ENCODE data around the gene EPX.

The EPX gene

DNA sequence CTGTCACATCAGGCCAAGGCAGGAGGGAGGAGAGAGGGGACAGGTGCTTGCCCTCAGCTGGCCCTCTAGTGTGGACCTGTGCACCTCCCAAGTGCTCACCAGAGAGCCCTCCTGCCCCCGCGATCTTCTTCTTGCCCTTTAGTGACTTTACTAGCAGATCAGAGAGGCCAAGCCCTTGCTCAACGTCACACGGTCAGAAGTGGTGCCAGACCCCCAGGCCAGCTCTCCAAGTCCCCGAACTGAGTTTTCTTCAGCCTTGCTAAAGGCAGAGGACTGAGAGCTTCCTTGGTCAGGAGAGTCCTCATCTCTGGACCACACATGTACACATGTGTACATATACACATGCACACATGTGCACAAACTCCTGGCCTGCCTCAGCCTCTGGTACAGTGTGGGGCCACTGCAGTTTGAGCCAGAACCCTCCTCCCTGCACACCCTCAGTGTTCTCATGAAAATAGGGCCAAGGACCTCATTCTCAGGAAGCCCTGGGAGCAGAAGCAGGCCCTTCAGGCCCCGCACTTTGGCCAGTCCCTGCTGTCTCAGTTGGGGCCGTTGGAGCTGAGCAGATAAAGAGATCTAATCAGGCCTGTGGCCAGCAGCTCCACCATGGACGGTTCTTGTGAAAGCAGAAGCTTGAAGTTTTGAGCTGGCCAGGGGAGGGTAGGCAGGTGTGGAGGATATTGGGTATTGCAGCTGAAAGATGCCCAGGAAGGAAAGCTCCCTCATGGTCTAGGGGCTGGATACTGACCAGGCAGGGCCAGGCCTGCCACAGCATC, 7.4 kb upstream of the EPX start:
- DNase-seq (ENCODE audit: low read depth) = no peak

GRCh38 chr17:58186591-58186990, 5.9 kb upstream of the EPX start:
- DNase-seq (ENCODE audit: low read depth) = no peak

DNA sequence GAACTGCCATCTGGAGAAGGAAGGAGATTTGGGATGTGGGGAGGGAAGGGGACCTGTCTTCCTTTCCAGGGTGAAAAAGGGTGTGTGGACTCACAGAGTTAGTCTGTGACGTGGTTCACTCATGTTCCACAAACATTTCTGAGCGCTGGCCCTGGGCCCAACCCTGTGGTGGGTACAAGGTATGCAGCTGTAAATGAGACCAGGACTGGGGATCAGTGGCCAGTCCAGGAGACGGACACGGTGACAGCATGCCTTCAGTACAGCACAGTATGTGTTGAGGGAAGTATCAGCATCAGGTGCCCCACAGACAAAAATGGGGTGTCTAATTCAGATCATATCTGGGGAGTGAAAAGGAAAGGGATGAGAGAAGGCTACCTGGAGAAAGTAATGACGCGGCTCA, 5.5 kb upstream of the EPX start:
- DNase-seq (ENCODE audit: low read depth) = no peak

GRCh38 chr17:58187675-58188074, 4.9 kb upstream of the EPX start:
- DNase-seq (ENCODE audit: low read depth) = no peak

DNA sequence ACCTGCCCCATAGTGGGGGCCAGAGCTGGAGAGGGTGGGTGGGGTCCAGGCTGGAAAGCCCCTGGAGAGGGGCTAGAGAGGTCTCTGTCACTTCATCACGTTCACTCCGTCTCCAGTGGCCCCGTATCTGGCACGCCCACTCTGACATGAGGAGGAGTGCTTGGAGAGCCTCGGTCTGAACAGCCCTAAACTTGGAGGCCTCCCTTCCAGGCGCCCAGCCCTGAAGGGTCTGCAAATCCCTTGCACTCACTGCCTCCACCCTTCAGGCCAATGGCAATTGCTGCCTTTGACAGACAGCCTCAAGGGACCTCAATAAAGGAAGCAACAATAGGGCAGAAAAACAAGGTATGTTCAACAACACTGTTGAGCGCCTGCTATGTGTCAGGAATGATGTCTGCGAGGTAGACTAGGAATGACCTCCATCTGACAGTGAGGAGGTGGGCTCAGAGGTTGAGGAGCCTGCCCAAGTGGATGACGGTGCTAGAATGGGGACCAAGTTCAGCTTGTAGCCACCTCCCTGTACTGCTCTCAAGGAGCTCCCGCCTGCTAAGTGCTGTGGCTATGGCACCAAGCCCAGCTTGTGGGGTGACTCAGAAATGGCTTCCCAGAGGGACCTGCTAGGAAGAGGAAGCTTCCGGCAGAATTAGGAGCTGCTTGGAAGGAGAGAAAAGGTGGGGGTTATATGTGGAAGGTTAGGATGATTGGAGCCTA, 2.9 kb upstream of the EPX start:
- DNase-seq (ENCODE audit: low read depth) = peak; percentile 49

- DNase-seq (ENCODE audit: low read depth) = no peak
Observed at GRCh38 chr17:58191241-58191896, 1.2 kb upstream of the EPX start.

DNA sequence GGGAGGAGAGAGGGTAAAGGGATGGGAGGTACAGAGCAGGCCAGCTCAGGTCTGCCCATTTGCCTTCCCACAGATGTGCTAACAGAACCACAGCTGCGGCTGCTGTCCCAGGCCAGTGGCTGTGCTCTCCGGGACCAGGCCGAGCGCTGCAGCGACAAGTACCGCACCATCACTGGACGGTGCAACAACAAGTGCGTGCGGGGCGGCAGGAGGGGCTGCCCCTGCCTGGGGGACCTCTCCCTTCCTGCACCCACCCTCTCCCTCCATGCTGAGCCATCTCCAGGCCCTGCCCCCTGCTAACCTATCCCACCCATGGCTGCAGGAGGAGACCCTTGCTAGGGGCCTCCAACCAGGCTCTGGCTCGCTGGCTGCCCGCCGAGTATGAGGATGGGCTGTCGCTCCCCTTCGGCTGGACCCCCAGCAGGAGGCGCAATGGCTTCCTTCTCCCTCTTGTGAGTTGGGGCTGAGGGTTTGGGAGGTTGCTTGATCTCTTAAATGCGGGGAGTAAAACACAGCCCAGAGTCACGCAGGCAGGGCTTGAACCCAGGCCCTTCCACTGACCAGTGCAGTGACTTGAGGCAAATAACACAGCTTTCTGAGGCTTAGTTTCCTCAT, 1.2 kb downstream of the EPX start:
- DNase-seq (ENCODE audit: low read depth) = no peak

- DNase-seq (ENCODE audit: low read depth) = no peak
Observed at GRCh38 chr17:58195518-58196123, 3.1 kb downstream of the EPX start.

- DNase-seq (ENCODE audit: low read depth) = no peak
Observed at GRCh38 chr17:58196610-58197009, 4.1 kb downstream of the EPX start.

- no peak for DNase-seq (ENCODE audit: low read depth)
Observed at GRCh38 chr17:58200024-58200633, 7.6 kb downstream of the EPX start.

GRCh38 chr17:58202859-58203258, 10.3 kb downstream of the EPX start:
- no peak for DNase-seq (ENCODE audit: low read depth)

DNA sequence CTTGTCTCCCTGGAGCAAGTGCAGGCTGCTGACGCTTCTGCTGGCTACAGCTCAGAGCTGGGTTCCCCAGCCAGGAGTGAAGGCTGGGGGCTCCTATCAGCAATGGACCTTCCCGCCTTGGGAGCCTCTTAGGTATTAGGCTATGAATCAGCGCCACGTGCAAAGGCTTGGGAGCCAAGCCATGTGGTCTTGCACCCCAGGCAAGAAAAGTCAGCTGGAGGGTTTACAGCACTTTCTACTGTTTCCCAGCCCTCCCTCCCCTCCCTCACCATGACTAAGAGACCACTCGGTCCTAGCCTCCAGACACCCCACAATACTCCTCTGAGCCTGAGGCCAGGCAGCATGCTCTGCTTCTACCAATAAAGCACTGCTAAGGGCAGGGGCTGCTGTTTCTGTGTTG, 12.3 kb downstream of the EPX start:
- no peak for DNase-seq (ENCODE audit: low read depth)

DNA sequence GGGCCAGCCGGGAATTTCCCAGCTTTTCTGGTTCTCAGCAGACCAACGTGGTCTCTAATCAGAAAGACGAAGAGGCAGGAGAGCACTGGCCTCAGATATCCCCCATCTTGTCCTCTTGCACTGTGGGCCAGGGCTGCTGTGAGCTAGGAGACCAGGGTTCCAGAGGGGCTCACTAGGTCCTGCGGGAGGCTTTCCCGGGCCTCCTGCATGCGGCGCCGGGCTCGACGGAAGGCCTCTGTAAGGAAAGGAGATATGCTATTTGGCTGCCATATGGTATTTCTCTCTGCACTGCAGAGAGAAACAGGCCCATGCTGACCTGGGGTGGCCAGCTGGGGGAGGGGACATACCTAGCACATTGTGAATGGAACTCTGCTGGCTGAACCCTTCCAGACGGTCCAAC, 13.4 kb downstream of the EPX start:
- no peak for DNase-seq (ENCODE audit: low read depth)

- DNase-seq (ENCODE audit: low read depth) = no peak
Observed at GRCh38 chr17:58207451-58207850, 14.9 kb downstream of the EPX start.

GRCh38 chr17:58208344-58208743, 15.8 kb downstream of the EPX start:
- no peak for DNase-seq (ENCODE audit: low read depth)

- DNase-seq (ENCODE audit: low read depth) = no peak
Observed at GRCh38 chr17:58210922-58211321, 18.4 kb downstream of the EPX start.

GRCh38 chr17:58215685-58216084, 23.2 kb downstream of the EPX start:
- DNase-seq (ENCODE audit: low read depth) = no peak

DNA sequence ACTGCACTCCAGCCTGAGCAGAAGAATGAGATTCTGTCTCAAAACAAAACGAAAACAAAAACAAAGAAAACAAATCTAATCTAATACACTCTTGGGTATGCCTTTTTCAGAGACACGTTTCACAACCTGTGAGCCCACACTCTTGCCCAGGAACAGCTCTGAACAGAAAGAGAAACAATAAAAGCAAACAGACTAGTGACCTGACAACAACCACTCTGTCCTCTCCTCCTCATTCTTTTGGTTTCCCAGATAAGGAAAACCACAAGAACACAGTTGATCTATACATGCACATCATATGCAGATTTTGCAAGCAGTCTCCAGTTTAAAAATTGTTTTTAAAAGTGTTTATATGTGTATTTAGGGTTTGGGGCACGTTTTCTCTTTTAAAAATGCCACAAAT, 25.2 kb downstream of the EPX start:
- DNase-seq (ENCODE audit: low read depth) = no peak

DNA sequence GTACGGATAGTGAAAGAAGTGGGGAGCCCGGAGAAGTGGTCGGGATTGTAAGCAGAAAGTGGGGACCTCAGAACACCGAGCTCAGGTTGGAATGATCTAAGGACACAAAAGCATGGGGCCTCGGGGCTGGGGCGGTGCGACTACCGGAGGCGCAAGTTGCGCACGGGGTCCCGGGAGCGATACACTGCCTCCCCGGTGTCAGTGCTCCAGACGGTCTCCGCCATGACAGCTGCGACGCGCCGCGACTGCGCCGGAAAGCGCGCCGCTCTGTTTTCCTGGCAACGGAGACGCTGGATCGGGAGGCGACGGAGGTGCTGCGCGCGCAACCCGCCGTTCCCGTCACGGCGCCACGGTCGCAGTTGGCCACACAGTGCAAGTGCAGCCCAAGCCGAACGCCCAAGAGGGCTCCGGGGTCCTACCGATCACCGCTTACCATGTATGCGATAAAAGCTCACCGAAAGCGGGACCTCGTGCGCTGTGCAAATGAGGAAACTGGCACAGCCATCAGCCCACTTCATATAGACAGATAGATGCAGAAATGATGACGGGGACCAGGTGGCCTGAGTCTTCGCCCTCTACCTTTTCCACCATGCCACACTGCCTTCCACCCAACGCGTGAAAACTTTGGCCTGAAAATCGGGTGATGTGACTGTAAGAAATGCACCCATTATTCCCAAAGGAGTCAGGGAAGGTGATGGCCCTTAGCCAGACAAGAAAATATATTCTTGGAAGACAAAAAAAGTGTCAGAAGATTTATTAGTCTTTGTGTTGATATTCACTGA, 26.7 kb downstream of the EPX start, which contains the start of gene MKS1:
MKS1 (minus strand) TSS at position 249 of the 782 bp plus-strand sequence; CDS start at position 224, 25 bp downstream.
- peak; percentile 36 for DNase-seq (ENCODE audit: low read depth)

DNA sequence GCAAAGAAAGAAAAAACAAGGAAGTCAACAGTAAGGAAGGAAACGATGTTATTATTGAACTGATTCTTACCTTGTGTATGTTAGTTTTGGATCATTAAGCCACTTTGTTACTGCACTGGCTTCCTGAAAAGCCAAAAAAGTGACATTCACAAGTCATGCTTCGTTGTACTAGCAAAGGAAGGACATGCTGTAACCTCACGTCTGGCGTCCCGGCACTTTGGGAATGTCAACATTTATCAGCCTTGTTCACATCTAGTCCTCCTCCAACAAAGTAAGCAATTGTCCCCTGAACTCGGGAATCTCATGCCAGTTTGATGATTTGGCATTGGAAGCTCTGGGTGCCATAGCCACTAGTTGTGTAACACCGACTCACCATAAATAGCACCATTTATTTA, 27.3 kb downstream of the EPX start:
- no peak for DNase-seq (ENCODE audit: low read depth)

DNA sequence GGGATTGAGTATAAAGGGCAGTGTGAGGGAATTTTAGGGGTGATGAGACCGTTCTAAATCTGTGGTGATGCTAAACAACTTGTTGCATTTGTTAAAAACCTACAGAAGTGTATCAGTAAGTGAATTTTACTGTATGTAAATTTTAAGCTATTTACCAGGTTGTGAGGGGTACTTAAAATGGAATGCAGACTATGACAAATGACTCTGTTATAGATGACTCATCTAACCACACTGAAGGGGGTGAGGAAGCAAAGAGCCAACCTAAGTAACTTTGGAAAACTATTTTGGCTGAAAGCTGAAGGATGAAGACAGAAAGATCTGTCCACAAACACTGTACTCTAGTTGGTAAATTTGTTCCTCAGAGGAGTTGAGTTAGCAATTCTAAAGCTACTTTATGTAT, 31.8 kb downstream of the EPX start:
- DNase-seq (ENCODE audit: low read depth) = peak; percentile 34

Measured in GM04503 (cell line).